ENCODE data around the gene EXD3. TPM values are rescaled to one million over a fixed set of nuclear protein-coding genes. Genes with fewer than 3 reads are reported as not detected.

The EXD3 gene
- total RNA-seq, 2 donors from 2014 or later = 5.9 to 6.0 TPM

- Histone ChIP-seq H3K27ac (no peak overlapping the region), H3K4me1 (peaks cover 0 to 43% of the 10 kb centered on the region in 2 donors)
Observed at GRCh38 chr9:137311986-137312851, 110.7 kb downstream of the EXD3 start.

DNA sequence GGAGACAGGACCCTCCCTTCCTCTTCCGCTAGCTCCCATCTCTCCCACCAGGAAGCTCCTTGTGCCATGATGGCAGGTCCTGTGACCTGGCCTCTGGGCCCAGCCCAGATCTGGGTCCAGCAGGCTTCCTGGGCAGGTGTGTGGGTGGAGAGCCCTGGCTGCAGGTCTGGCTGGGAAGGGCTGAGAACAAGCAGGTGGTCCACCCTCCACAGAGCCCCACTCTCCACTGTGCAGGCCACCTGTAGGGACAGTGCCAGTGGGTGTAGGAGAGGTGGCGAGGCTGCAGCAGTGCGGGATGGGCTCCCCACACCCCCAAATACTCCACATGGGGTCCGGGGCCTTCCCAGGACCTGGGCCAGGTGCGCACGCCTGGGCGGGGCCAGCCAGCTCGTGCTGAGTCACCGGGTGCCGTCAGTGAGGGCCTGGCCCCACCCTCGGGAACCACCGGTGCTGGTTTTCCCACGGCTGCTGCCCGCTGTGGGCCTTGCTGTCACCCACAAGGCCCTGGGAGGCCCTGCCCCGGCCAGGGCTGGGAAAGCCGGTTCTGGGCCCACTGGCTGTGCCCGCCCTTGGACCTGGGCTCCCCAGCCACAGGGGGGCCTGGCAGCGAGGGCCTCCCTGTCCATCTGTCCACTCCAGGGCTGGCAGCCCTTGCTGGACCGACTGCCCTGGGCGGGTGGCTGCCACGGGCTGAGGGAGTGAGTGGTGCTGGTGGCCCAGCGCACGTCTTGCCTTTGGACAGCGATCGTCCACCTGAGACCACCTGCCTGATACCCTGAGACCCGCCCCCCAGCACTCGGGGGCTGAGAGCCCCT lies 111.6 kb downstream of the EXD3 start:
- Histone ChIP-seq H3K27me3 (no peaks in the 10 kb centered on the region), H3K4me1 (peaks cover 0 to 45% of the 10 kb centered on the region in 2 donors), H3K9me3 (no peaks in the 10 kb centered on the region), H3K36me3 (no peaks in the 10 kb centered on the region), H3K27ac (no peak overlapping the region), H3K4me3 (no peak overlapping the region)
- TF ChIP-seq, protein P1, sequence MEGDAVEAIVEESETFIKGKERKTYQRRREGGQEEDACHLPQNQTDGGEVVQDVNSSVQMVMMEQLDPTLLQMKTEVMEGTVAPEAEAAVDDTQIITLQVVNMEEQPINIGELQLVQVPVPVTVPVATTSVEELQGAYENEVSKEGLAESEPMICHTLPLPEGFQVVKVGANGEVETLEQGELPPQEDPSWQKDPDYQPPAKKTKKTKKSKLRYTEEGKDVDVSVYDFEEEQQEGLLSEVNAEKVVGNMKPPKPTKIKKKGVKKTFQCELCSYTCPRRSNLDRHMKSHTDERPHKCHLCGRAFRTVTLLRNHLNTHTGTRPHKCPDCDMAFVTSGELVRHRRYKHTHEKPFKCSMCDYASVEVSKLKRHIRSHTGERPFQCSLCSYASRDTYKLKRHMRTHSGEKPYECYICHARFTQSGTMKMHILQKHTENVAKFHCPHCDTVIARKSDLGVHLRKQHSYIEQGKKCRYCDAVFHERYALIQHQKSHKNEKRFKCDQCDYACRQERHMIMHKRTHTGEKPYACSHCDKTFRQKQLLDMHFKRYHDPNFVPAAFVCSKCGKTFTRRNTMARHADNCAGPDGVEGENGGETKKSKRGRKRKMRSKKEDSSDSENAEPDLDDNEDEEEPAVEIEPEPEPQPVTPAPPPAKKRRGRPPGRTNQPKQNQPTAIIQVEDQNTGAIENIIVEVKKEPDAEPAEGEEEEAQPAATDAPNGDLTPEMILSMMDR (IDR thresholded peaks at IDR 0.05) = no peak
- DNase-seq (ENCODE audit: low spot score) = no peak

More at GRCh38 chr9:137311986-137312851, 110.7 kb downstream of the EXD3 start:
- DNase-seq (ENCODE audit: low spot score) = no peak
- no peaks in the 10 kb centered on the region for H3K36me3 ChIP-seq
- no peak overlapping the region for H3K4me3 ChIP-seq
- no peaks in the 10 kb centered on the region for H3K27me3 ChIP-seq
- H3K9me3 ChIP-seq = no peaks in the 10 kb centered on the region
- TF ChIP-seq, protein P1 (IDR thresholded peaks at IDR 0.05) = no peak

- Histone ChIP-seq H3K27me3 (no peaks in the 10 kb centered on the region), H3K4me3 (no peak overlapping the region), H3K27ac (no peak overlapping the region), H3K9me3 (no peaks in the 10 kb centered on the region), H3K36me3 (no peaks in the 10 kb centered on the region), H3K4me1 (peaks cover 0 to 45% of the 10 kb centered on the region in 2 donors)
- DNase-seq (ENCODE audit: low spot score) = no peak
- TF ChIP-seq, protein P1 (IDR thresholded peaks at IDR 0.05) = no peak
Observed at GRCh38 chr9:137310189-137311052, 112.5 kb downstream of the EXD3 start.

GRCh38 chr9:137309368-137310188 lies 113.4 kb downstream of the EXD3 start:
- H3K27me3 ChIP-seq = no peaks in the 10 kb centered on the region

More at GRCh38 chr9:137309368-137310188, 113.4 kb downstream of the EXD3 start:
- Histone ChIP-seq H3K27ac (no peak overlapping the region), H3K4me3 (no peak overlapping the region), H3K36me3 (no peaks in the 10 kb centered on the region), H3K9me3 (no peaks in the 10 kb centered on the region), H3K4me1 (peaks cover 0 to 45% of the 10 kb centered on the region in 2 donors)
- TF ChIP-seq, protein P1 (IDR thresholded peaks at IDR 0.05) = no peak
- DNase-seq (ENCODE audit: low spot score) = no peak

All from right atrium auricular region (tissue), 2 donors.